Lung (tissue), 12 donors: ENCODE data around the gene MED29. TPM values are rescaled to one million over a fixed set of nuclear protein-coding genes. Genes with fewer than 3 reads are reported as not detected.
A peak's percentile ranks its signal among the peaks of the same experiment; 100 is the strongest.

Source experiments
- ATAC-seq: fragments of 200-7000 bp; cut with Tn5 transposase; one replicate; pipeline ENCODE4 v1.9.1; 2020; ENCODE audit warnings: moderate number of reproducible peaks; ENCODE audit not compliant: insufficient read depth, low FRiP score
- DNase-seq, 3 donors: peaks; one replicate each; pipeline ENCODE4 v3.0.0-alpha.2; 2013 to 2017
- H3K27ac ChIP-seq, 2 donors: one replicate each; pipeline ENCODE4 v1.5.1; 2013; ENCODE audit warnings: mild to moderate bottlenecking in 2 of 2, moderate library complexity in 2 of 2, control low read depth in 1 of 2, inconsistent platforms in 1 of 2, low read depth in 1 of 2, low read length in 1 of 2
- H3K27me3 ChIP-seq, 3 donors: one replicate each; pipeline ENCODE4 v1.5.1; 2013; ENCODE audit warnings: low read length in 2 of 3; ENCODE audit not compliant: control insufficient read depth in 3 of 3, insufficient read depth in 3 of 3
- H3K36me3 ChIP-seq, 4 donors: one replicate each; pipeline ENCODE4 v1.5.1; 2013; ENCODE audit warnings: low read length in 4 of 4, mild to moderate bottlenecking in 1 of 4, moderate library complexity in 1 of 4; ENCODE audit not compliant: control insufficient read depth in 4 of 4, insufficient read depth in 4 of 4
- H3K4me1 ChIP-seq, 5 donors: one replicate each; pipeline ENCODE4 v1.5.1; 2013; ENCODE audit warnings: low read length in 5 of 5, mild to moderate bottlenecking in 2 of 5, moderate library complexity in 1 of 5; ENCODE audit not compliant: control insufficient read depth in 5 of 5, insufficient read depth in 5 of 5
- H3K4me3 ChIP-seq: one replicate; pipeline ENCODE4 v1.5.1; 2013; ENCODE audit warnings: mild to moderate bottlenecking, control low read depth, moderate library complexity
- H3K9ac ChIP-seq, 2 donors: one replicate each; pipeline ENCODE4 v1.5.1; 2013; ENCODE audit warnings: low read length in 2 of 2, control low read depth in 1 of 2; ENCODE audit not compliant: insufficient read depth in 1 of 2
- H3K9me3 ChIP-seq, 4 donors: one replicate each; pipeline ENCODE4 v1.5.1; 2013; ENCODE audit warnings: low read length in 3 of 4, mild to moderate bottlenecking in 1 of 4, moderate library complexity in 1 of 4; ENCODE audit not compliant: control insufficient read depth in 4 of 4, insufficient read depth in 3 of 4
- WGBS, 2 donors: extraction: QIAGEN DNeasy Blood & Tissue Kit; methylation state at CpG; one replicate each; pipeline ENCODE4 v1.1.7; 2013; 5-methylcytosine and 5-hydroxymethylcytosine counted together
- polyA plus RNA-seq, 2 donors: library from polyadenylated mRNA; stranded (reverse); fragments of 200-250 nt; gene quantifications; one replicate each; pipeline ENCODE4 v1.2.1, GENCODE V29; 2013
- total RNA-seq, 2 donors: library from RNA; depleted of rRNA in 1 of 2; stranded (reverse); fragments of >200 nt in 1 of 2; gene quantifications; one replicate each; pipeline ENCODE4 v1.2.1, GENCODE V29; 2014 to 2021
- TF ChIP-seq, protein P1 (sequence below): IDR thresholded peaks from 2 replicates; pipeline ENCODE4 v1.5.1; 2012; ENCODE audit warnings: mild to moderate bottlenecking; ENCODE audit errors: control extremely low read depth, extremely low read depth
- donor health status: control.
- donor health status: control.
- donor health status: Bipolar disorder and iron deficiency.
- donor health status: healthy.
- donor health status: DM: yes; HTN: yes; CAD: no.

The MED29 gene
- total and polyA plus RNA-seq, 4 donors: 16.5 to 36.8 (median 32.8) TPM

GRCh38 chr19:39407660-39408391 lies 16.6 kb downstream of the MED29 start:
- Histone ChIP-seq H3K9ac (peak overlapping the region; percentile 56 to 86), H3K27ac (peak overlapping the region; percentile 94 to 100), H3K36me3 (peaks cover 0 to 12% (median 6%) of the 10 kb centered on the region in 4 donors), H3K27me3 (no peaks in the 10 kb centered on the region), H3K4me3 (peak overlapping the region; percentile 91), H3K9me3 (no peaks in the 10 kb centered on the region), H3K4me1 (peaks cover 0 to 48% (median 12%) of the 10 kb centered on the region in 5 donors)
- ATAC-seq (no peak), DNase-seq (peak in 1 of 3 donors; percentile 46)
- WGBS, 2 donors: 9 to 29% methylated on average over 39 to 40 of the region's 40 CpGs
- TF ChIP-seq, protein P1, sequence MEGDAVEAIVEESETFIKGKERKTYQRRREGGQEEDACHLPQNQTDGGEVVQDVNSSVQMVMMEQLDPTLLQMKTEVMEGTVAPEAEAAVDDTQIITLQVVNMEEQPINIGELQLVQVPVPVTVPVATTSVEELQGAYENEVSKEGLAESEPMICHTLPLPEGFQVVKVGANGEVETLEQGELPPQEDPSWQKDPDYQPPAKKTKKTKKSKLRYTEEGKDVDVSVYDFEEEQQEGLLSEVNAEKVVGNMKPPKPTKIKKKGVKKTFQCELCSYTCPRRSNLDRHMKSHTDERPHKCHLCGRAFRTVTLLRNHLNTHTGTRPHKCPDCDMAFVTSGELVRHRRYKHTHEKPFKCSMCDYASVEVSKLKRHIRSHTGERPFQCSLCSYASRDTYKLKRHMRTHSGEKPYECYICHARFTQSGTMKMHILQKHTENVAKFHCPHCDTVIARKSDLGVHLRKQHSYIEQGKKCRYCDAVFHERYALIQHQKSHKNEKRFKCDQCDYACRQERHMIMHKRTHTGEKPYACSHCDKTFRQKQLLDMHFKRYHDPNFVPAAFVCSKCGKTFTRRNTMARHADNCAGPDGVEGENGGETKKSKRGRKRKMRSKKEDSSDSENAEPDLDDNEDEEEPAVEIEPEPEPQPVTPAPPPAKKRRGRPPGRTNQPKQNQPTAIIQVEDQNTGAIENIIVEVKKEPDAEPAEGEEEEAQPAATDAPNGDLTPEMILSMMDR: no peak

- H3K36me3 ChIP-seq: peaks cover 0 to 12% (median 6%) of the 10 kb centered on the region in 4 donors
- WGBS, 2 donors: 28 to 58% methylated on average over 20 of the region's 20 CpGs
- H3K27ac ChIP-seq: peak overlapping the region; percentile 94 to 100
- TF ChIP-seq, protein P1: no peak
- peak overlapping the region in 1 of 2 donors; percentile 60 for H3K9ac ChIP-seq
- peaks cover 0 to 43% (median 8%) of the 10 kb centered on the region in 5 donors for H3K4me1 ChIP-seq
- no peaks in the 10 kb centered on the region for H3K27me3 ChIP-seq
- ATAC-seq (no peak), DNase-seq (peak in 1 of 3 donors; percentile 57)
- peak overlapping the region; percentile 91 for H3K4me3 ChIP-seq
- H3K9me3 ChIP-seq: no peaks in the 10 kb centered on the region
Measured at GRCh38 chr19:39408392-39409207, 17.4 kb downstream of the MED29 start.

DNA sequence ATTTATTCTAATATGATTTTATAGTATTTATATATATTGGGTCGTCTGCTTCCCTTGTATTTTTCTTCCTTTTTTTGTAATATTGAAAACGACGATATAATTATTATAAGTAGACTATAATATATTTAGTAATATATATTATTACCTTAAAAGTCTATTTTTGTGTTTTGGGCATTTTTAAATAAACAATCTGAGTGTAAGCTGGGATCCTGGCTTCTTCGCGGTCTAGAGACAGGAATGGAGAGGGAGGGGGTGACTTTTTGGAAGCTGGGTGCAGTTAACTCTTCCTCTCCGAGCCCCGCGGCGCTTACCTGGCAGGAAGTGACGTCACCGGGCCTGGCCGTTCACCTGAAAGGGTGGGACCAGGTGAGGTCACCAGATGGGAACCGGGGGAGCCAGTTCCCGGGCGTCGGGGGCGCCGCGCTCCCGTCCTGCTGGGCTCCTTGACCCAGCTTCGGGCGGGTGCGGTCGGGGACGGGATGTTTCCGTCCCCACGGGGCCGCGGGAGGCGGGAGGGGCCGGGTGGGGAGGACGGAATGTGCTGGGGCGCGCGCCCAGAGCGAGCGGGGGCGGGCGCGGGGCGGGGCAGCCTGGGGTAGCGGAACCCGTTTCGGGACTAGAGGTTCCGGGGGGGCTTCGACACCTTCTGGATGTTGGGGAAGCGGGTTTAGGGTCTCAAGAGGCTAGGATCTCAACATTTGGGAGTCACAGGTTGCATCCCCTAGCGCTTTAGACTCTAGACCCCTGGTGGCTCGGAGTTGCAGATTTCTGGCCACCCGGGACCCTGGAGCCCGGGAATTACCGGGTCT lies 18.2 kb downstream of the MED29 start:
- H3K36me3 ChIP-seq: peaks cover 0 to 14% (median 8%) of the 10 kb centered on the region in 4 donors
- ATAC-seq (peak; percentile 7), DNase-seq (peak; percentile 77 to 89 (median 83))
- 1% methylated on average over 36 to 52 of the region's 52 CpGs for WGBS, 2 donors
- H3K27ac ChIP-seq: peak overlapping the region; percentile 97 to 100
- peak overlapping the region; percentile 69 to 92 for H3K9ac ChIP-seq
- H3K9me3 ChIP-seq: no peaks in the 10 kb centered on the region
- H3K27me3 ChIP-seq: no peaks in the 10 kb centered on the region
- H3K4me3 ChIP-seq: peak overlapping the region; percentile 91
- H3K4me1 ChIP-seq: peaks cover 0 to 41% (median 9%) of the 10 kb centered on the region in 5 donors
- TF ChIP-seq, protein P1: no peak
